MM.1S (cell line): ENCODE data around the gene FAM149B1.

Source experiments
- DNase-seq: peaks from one replicate; pipeline ENCODE4 v3.0.0-alpha.2; 2015
- H2AFZ ChIP-seq: fragments of 300-600 bp; sonication (generic); 2 replicates; pipeline ENCODE4 v1.6.0; 2016; ENCODE audit warnings: antibody characterized with exemption, low read length
- H3F3A ChIP-seq: fragments of 300-600 bp; sonication (generic); 2 replicates; pipeline ENCODE4 v1.6.1; 2016; ENCODE audit warnings: mild to moderate bottlenecking, antibody characterized with exemption, low read length, moderate library complexity, mixed read lengths; ENCODE audit not compliant: insufficient read depth
- H3K27ac ChIP-seq: fragments of 300-600 bp; sonication (generic); 2 replicates; pipeline ENCODE4 v1.5.1; 2016; ENCODE audit warnings: mild to moderate bottlenecking, low read length
- H3K27me3 ChIP-seq: fragments of 300-600 bp; sonication (generic); replicated peaks from 2 replicates; pipeline ENCODE4 v1.6.0; 2016; ENCODE audit warnings: low read length; ENCODE audit not compliant: insufficient read depth
- H3K36me3 ChIP-seq: fragments of 300-600 bp; sonication (generic); replicated peaks from 2 replicates; pipeline ENCODE4 v1.6.1; 2016; ENCODE audit warnings: mild to moderate bottlenecking, low read length, mixed read lengths; ENCODE audit not compliant: insufficient read depth
- H3K4me1 ChIP-seq: fragments of 300-600 bp; sonication (generic); 2 replicates; pipeline ENCODE4 v1.6.1; 2016; ENCODE audit warnings: low read length, mixed read lengths
- H3K4me2 ChIP-seq: fragments of 300-600 bp; sonication (generic); 2 replicates; pipeline ENCODE4 v1.6.0; 2016; ENCODE audit warnings: low read depth, low read length
- H3K4me3 ChIP-seq: fragments of 300-600 bp; sonication (generic); 2 replicates; pipeline ENCODE4 v1.5.1; 2016; ENCODE audit warnings: low read length, mixed read lengths
- H3K79me2 ChIP-seq: fragments of 300-600 bp; sonication (generic); 2 replicates; pipeline ENCODE4 v1.6.1; 2016; ENCODE audit warnings: mixed run types, low read length, mixed read lengths
- H3K9ac ChIP-seq: fragments of 300-600 bp; sonication (generic); 2 replicates; pipeline ENCODE4 v1.6.1; 2016; ENCODE audit warnings: low read length, mixed read lengths
- H3K9me2 ChIP-seq: fragments of 300-600 bp; sonication (generic); replicated peaks from 2 replicates; pipeline ENCODE4 v1.6.1; 2016; ENCODE audit warnings: mild to moderate bottlenecking, low read length, mixed read lengths; ENCODE audit not compliant: insufficient read depth
- H3K9me3 ChIP-seq: fragments of 300-600 bp; sonication (generic); replicated peaks from 2 replicates; pipeline ENCODE4 v1.6.1; 2016; ENCODE audit warnings: mild to moderate bottlenecking, low read length, mixed read lengths; ENCODE audit not compliant: insufficient read depth
- H4K20me1 ChIP-seq: fragments of 300-600 bp; sonication (generic); 2 replicates; pipeline ENCODE4 v1.6.1; 2016; ENCODE audit warnings: mild to moderate bottlenecking, low read length, moderate library complexity, mixed read lengths; ENCODE audit not compliant: insufficient read depth
- CTCF ChIP-seq: fragments of 300-600 bp; sonication (generic); IDR thresholded peaks from 2 replicates; pipeline ENCODE4 v1.5.1; 2016; ENCODE audit warnings: antibody characterized with exemption, low read length, mixed read lengths
- EZH2 ChIP-seq: fragments of 300-600 bp; sonication (generic); optimal IDR thresholded peaks from 2 replicates; pipeline ENCODE3; 2017; ENCODE audit warnings: low read depth, mild to moderate bottlenecking, antibody characterized with exemption, low read length, mixed read lengths
- EZH2phosphoT487 ChIP-seq: fragments of 300-600 bp; sonication (generic); IDR thresholded peaks from 2 replicates; pipeline ENCODE4 v1.6.1; 2018; ENCODE audit warnings: antibody characterized with exemption, low read length

The FAM149B1 gene

GRCh38 chr10:73287441-73287840 is 119.5 kb downstream of the FAM149B1 start:
- H3K4me3 ChIP-seq, result no peak overlapping the region
- TF ChIP-seq EZH2phosphoT487, result no peak
- TF ChIP-seq EZH2, result no peak
- no peak for TF ChIP-seq CTCF
- H2AFZ ChIP-seq, result no peak overlapping the region
- no peaks in the 10 kb centered on the region for H3K27me3 ChIP-seq
- no peaks in the 10 kb centered on the region for H3K36me3 ChIP-seq
- H3K27ac ChIP-seq, result no peak overlapping the region
- no peaks in the 10 kb centered on the region for H3K4me1 ChIP-seq
- H3K4me2 ChIP-seq, result no peak overlapping the region
- no peaks in the 10 kb centered on the region for H4K20me1 ChIP-seq
- H3K9me3 ChIP-seq, result no peaks in the 10 kb centered on the region
- DNase-seq, result no peak
- no peak overlapping the region for H3K9ac ChIP-seq
- H3K79me2 ChIP-seq, result no peaks in the 10 kb centered on the region
- no peaks in the 10 kb centered on the region for H3K9me2 ChIP-seq
- no peaks in the 10 kb centered on the region for H3F3A ChIP-seq

- H3K4me2 ChIP-seq, result no peak overlapping the region
- no peaks in the 10 kb centered on the region for H3F3A ChIP-seq
- no peaks in the 10 kb centered on the region for H4K20me1 ChIP-seq
- no peaks in the 10 kb centered on the region for H3K4me1 ChIP-seq
- no peaks in the 10 kb centered on the region for H3K27me3 ChIP-seq
- TF ChIP-seq CTCF (no peak), EZH2phosphoT487 (no peak), EZH2 (no peak)
- H2AFZ ChIP-seq, result no peak overlapping the region
- no peaks in the 10 kb centered on the region for H3K36me3 ChIP-seq
- H3K9ac ChIP-seq, result no peak overlapping the region
- no peak overlapping the region for H3K4me3 ChIP-seq
- no peaks in the 10 kb centered on the region for H3K9me3 ChIP-seq
- no peaks in the 10 kb centered on the region for H3K79me2 ChIP-seq
- no peaks in the 10 kb centered on the region for H3K9me2 ChIP-seq
- no peak overlapping the region for H3K27ac ChIP-seq
- no peak for DNase-seq
These were observed 122.0 kb downstream of the FAM149B1 start for GRCh38 chr10:73289958-73290357.

GRCh38 chr10:73293461-73293860 is 125.5 kb downstream of the FAM149B1 start:
- H3K9me2 ChIP-seq, result no peaks in the 10 kb centered on the region
- no peak for DNase-seq
- no peaks in the 10 kb centered on the region for H3K27me3 ChIP-seq
- H3K4me1 ChIP-seq, result no peaks in the 10 kb centered on the region
- H3K79me2 ChIP-seq, result no peaks in the 10 kb centered on the region
- H3K9ac ChIP-seq, result no peak overlapping the region
- TF ChIP-seq EZH2 (no peak), EZH2phosphoT487 (no peak), CTCF (no peak)
- H3K4me2 ChIP-seq, result no peak overlapping the region
- H3F3A ChIP-seq, result no peaks in the 10 kb centered on the region
- no peak overlapping the region for H3K4me3 ChIP-seq
- no peak overlapping the region for H3K27ac ChIP-seq
- no peak overlapping the region for H2AFZ ChIP-seq
- H3K9me3 ChIP-seq, result no peaks in the 10 kb centered on the region
- no peaks in the 10 kb centered on the region for H3K36me3 ChIP-seq
- no peaks in the 10 kb centered on the region for H4K20me1 ChIP-seq
